Muscle layer of colon (tissue), 2 donors: ENCODE results near the gene VANGL2.

ENCODE experiments used
- H3K27ac ChIP-seq: one replicate; pipeline ENCODE4 v1.7.0; 2013; ENCODE audit warnings: low read depth, mild to moderate bottlenecking, low read length, moderate library complexity
- H3K27me3 ChIP-seq, 2 donors: one replicate each; pipeline ENCODE4 v1.7.0; 2013; ENCODE audit warnings: low read length in 2 of 2, mild to moderate bottlenecking in 2 of 2; ENCODE audit not compliant: insufficient read depth in 2 of 2, control insufficient read depth in 1 of 2
- H3K36me3 ChIP-seq: one replicate; pipeline ENCODE4 v1.7.0; 2013; ENCODE audit warnings: mild to moderate bottlenecking, low read length; ENCODE audit not compliant: insufficient read depth
- H3K4me1 ChIP-seq: one replicate; pipeline ENCODE4 v1.7.0; 2013; ENCODE audit warnings: mild to moderate bottlenecking, low read length; ENCODE audit not compliant: insufficient read depth
- H3K4me3 ChIP-seq, 2 donors: one replicate each; pipeline ENCODE4 v1.7.0; 2013; ENCODE audit warnings: low read length in 2 of 2, low read depth in 1 of 2, mild to moderate bottlenecking in 1 of 2, moderate library complexity in 1 of 2
- H3K9ac ChIP-seq: one replicate; pipeline ENCODE4 v1.7.0; 2013; ENCODE audit warnings: low read length
- H3K9me3 ChIP-seq: one replicate; pipeline ENCODE4 v1.7.0; 2013; ENCODE audit warnings: mild to moderate bottlenecking, low read length
- donor health status: abdominal sarcoma.
- donor health status: Adenocarcinoma of cecum.

VANGL2 gene

DNA sequence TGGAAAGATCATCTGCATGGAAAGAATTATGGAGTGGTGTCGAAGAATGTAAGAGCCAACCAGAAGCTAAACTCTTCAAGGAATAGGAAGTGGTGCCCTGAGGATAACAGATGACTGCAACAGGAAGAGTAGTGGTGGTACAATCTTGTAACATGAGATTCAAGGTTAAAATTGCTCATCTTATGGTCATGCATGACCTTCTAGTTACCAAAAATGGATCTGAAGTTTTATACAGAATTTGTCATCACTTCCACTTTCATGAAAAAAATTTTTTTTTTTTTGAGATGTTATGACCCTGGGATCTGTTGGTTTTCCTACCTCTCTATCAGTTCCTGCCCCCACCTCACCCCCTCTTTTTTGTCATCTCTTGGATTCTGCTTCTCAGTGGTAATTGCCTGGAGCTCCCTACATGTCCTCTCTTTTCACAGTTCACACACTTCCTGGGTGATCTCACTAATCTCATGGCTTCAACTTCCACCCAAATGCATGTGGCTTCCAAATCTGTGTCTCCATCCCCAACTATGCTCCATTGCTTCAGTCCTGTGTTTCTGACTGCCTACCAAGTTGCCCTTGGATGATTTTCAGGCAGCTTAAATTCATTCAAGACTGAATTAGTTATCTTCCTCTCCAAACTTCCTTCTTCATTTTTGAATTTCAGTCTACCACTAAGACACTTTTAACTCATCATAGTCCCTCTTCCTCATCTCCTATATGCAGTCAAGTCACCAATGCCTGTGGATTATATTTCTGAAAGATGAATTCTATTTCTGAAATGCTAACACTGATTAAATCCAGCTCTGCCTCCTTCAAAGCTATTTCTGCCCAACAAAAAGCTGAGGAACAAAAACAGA is 74.3 kb downstream of the VANGL2 start:
- Histone ChIP-seq H3K9me3 (no peaks in the 10 kb centered on the region), H3K4me3 (no peak overlapping the region), H3K27ac (no peak overlapping the region), H3K4me1 (no peaks in the 10 kb centered on the region), H3K27me3 (no peaks in the 10 kb centered on the region), H3K9ac (no peak overlapping the region), H3K36me3 (no peaks in the 10 kb centered on the region)
